GM21381 (cell line): ENCODE data around the gene CDC16.
"Not testable (repeated sequence)": the region's sequence is repeated elsewhere in the genome, so short reads cannot be mapped to it uniquely, and the experiment has no call there.

Experiments used
- ATAC-seq: cut with Tn5 transposase; IDR thresholded peaks from one replicate; pipeline ENCODE4 v1.9.1; 2021; ENCODE audit warnings: mild to moderate bottlenecking, moderate library complexity; ENCODE audit not compliant: unreplicated experiment

The CDC16 gene

DNA sequence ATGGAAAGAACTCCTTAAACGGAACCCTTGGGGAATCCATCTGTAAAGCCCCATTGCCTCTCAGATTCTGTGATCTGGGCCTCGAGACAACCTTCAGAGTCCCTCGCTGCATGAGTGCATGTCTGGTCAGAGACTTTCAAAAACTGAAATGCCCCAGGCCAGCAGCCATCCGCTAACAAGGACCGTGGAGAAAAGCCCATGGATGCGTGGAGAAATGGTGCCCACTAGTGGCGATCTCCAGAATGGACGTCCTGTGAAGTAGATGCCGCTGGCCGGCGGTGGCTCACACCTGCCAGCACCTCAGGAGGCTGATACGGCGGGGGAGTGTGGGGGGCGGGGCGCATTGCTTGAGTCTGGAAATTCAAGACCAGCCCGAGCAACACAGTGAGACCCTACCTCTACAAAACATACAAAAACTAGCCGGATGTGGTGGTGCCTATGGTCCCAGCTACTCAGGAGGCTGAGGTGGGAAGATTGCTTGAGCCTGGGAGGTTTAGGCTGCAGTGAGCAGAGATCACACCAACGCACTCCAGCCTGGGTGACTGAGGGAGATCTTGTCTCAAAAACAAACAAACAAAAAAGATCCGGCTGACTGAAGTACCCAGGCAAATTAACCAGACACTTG, 7.9 kb upstream of the CDC16 start:
- ATAC-seq, result peak; percentile 72

DNA sequence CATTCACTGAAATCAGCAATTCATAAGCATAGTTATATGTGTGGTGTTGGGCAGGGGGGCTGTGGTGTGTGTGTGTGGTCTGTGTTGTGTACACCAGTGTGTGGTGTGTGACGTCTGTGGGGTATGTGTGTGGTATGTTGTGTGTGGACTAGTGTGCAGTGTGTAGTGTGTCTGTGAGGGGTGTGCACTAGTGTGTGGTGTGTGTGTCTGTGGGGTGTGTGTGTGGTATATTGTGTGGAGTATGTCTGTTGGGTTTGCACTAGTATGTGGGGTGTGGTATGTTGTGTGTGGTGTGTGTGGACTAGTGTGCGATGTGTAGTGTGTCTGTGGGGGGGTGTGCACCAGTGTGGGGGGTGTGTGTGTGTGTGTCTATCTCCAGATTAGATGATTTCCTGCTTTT, 7.2 kb upstream of the CDC16 start:
- ATAC-seq, result no peak

DNA sequence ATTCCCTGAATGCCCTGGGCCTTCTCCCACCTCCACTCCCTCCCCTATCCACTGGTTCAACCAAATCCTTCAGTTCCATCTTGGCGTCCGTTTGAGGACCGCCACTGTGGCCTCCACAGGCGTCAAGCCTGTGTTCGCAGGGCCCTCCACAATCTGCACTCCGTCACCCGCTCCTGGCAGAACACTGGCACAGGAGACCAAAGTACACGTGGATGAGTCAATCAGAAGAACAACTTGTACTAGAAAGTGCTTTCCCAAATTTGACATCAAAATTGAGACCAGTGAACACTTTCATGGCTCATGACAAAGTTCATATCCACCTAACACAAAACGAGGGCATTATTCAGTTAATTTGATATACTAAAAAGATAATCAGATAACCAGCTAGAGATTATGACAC, 6.5 kb upstream of the CDC16 start:
- no peak for ATAC-seq

DNA sequence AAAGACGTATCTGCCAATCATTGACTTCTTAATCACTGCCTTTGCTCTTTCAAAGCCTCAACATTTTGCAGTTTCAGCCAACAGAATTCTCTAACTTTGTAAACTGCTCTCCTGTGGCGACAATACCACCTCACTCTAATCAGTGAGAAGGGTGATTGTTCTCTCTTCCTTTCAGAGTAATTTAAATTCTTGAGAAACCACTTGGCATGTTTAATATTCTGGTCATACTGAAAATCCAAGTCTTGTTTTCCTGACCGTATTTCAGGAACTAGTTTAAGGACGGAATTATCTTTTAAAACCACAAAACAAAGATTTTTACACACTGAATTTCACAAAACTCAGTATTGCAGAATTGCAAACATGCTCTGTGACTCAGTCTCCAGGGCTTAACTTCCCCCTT, 5.2 kb upstream of the CDC16 start:
- no peak for ATAC-seq

DNA sequence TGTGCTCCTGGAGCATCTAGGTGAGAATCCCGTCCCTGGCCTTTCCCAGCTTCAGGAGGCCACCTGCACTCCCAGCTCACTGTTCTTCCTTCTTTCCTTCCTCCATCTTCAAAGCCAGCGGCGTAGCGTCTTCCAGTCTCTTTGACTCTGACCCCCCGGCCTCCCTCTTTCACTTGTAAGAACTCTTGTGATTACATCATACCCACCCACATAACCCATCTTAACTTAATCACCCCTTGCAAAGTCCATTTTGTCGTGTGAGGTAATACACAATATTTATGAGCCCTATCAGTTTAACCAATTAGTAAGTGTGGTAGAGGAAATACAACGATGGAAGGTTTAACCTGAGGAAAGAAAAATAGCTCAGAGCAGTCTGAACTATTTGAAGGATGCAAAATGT, 4.6 kb upstream of the CDC16 start:
- no peak for ATAC-seq

DNA sequence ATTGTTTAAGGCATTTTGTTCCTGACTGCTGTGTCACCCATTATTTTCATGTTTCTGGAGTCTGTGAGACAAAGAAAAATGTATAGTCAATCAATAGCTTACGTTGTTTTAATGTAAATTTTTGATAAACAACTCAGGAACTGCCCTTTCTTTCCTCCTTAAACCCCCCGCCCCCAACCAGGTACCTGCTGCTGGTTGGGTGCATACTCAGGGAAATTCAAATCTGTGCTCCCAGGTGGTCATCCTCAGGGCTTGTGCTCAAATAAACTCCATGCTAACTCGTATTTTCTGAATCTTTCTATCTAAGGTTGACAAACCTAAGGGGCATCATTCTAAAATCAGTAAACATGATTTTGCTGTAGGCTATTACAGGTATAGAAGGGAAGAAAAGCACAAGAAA, 4.1 kb upstream of the CDC16 start:
- no peak for ATAC-seq

DNA sequence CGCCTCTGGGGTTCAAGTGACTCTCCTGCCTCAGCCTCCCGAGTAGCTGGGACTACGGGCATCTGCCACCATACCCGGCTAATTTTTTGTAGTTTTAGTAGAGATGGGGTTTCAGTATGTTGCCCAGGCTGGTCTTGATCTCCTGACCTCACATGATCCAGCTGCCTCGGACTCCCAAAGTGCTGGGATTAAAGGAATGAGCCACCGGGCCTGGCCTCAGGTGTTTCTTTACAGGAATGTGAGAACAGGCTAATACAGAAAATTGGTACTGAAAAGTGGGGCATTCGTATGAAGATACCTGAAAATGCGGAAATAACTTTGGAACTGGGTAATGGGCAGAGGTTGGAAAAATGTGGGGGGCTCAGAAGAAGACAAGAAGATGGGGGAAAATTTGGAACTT, 2.8 kb upstream of the CDC16 start:
- ATAC-seq, result no peak

DNA sequence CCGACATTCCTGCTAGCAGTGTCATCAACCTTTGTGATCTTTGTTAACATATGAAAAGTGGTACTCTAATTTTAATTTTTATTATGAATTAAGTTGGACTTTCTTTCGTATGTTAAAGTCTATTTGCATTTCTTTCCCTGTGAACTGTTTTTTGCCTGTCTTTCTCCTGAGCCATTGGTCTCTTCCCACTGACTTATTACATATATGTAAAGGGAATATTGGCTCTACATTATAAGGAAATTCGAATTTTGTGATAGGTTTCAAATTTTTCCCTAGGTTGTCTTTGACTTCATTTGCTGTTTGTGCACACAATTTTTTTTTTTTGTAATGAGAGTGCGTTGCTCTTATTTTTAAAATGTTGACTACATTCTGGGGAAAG, 442 bp upstream of the CDC16 start:
- no peak for ATAC-seq

DNA sequence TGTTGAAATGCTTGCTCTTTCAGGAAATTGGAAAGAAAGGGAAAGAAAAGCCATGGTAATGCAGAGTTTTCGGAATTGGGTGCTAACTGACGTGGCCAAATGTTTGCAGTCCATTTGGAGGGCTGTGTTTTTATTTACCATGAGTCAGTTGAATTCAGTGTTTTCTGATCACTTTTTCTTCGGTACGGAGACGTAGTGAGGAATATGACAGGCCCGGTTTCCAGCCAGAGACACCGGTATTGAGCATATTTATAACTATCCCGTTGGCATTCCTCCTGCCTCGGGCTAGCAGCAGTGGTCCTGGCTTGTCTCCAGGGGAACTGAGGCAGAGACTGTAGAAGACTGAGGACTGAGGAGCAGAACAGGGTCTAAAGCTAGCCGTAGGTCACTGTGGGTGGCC, 1.0 kb downstream of the CDC16 start:
- ATAC-seq, result no peak

DNA sequence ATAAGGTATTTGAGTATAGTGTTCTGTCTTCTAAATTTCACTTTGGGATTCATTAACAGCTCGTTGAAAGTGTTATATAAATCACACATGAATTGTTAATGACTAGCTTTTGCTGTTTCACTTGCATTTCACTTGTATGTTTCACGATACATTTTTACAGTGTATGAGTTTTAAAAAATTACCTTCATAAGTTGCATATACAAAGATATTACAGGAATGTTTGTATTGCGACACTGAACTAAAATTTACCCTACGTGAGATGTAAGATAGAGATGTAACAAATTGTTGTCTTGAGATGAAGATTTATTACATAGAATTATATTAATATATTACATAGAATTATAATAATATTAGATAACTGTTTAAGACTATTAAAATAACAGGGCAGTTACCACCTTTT, 1.5 kb downstream of the CDC16 start:
- no peak for ATAC-seq

DNA sequence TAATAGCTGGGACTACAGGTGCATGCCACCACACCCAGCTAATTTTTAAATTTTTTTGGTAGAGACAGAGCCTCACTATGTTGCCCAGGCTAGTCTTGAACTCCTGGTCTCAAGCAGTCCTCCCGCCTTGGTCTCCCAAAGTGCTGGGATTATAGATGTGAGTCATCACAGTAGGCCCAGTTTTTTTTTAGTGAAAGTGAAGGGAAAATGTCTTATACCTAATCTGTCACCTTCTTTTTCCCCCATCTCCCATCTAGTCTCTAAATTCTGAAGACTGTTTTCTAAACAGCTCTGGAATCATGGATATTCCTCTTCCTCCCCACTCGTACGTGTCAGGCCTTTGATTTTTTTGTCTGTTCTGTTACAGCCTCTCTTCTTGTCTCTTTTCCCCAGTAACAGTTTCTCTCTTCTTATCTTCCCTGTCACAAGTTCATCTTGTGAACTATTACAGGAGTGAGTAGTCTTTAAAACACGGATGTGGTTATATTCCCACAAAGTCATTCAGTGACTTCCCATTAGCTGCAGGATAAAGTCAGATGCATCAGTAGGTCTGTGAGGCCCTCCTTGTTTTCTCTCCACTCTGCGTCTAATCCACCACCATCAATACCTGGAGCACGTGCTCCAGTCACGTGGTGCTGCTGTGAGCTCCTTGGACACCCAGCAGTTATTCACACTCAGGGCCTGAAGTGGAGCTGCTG, 2.9 kb downstream of the CDC16 start:
- no peak for ATAC-seq

DNA sequence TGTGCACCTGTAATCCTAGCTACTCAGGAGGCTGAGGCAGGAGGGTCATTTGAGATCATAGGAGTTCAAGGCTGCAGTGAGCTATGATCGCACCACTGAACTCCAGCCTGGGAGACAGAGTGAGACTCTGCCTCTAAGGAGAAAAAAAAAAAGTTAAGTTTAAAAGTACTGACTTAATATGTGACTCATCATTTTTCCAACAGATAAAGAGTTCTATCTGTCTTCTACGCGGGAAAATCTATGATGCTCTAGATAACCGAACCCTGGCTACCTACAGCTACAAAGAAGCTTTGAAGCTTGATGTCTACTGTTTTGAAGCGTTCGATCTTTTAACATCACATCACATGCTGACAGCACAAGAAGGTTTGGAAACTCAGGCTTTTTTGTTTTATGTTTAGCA, 7.2 kb downstream of the CDC16 start:
- ATAC-seq, result no peak

DNA sequence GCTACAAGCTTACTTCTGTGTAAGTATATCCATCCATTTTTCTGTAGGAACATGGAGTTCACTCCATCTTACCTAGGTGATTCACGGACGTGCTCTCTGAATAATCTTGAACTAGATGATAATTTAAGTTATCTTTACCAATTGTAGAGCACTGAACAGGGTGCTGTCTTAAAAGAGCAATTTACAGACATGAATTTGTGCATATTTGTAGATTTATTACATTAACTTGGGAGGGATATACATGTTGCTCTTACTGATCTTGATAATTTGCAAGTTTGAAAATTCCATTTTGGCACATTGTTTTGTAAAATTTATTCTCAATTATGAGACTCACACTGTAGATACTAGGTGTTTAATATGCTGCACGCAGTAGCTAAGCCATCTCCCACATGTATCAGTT, 9.3 kb downstream of the CDC16 start:
- no peak for ATAC-seq

DNA sequence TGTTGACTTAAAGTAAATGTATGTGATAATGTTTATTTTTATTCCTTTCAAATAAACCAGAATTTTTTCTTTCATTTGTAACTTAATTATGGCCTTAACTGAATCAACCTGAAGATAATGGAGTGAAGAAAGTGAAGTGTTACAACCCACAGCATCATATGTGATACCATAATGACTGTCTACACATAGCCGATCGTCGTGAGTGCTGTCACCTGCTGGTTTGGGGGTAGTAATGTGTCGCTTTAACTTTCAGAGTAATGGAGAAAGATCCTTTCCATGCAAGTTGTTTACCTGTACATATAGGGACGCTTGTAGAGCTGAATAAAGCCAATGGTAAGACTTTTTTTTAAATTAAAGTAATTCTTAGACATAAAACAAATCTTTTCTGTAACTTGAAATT, 9.9 kb downstream of the CDC16 start:
- no peak for ATAC-seq

DNA sequence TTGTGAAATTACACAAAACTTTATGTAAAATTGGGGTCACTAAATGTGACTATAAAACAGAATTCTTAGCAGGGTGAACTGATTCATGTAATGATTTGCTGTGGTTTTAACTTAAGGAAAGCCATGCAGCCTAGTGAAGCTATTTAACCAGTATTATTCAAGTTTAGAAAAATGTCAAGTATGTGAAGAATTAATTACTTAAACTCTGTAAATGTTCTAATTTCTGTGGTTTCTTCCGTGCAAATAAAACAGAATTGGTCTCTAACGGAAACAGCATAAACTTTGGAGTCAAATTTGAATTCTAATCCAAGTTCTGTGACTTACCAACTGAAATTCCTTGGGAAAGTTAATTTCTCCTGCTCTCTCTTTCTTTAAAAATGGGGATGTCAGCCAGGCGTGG, 13.3 kb downstream of the CDC16 start:
- no peak for ATAC-seq

DNA sequence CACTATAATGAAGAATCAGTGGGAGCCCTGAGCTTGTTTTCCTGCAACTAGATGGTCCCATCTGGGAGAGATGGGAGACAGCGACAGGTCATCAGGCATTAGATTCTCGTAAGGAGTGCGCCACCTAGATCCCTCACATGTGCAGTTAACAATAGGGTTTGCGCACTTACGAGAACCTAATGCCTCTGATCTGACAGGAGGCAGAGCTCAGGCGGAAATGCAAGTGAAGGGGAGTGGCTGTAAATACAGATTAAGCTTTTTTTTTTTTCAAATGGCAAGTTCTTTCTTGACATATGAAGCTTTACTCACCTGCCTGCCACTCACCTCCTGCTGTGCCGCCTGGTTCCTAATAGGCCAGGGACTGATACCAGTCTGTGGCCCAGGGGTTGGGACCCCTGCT, 14.4 kb downstream of the CDC16 start:
- ATAC-seq, result no peak

DNA sequence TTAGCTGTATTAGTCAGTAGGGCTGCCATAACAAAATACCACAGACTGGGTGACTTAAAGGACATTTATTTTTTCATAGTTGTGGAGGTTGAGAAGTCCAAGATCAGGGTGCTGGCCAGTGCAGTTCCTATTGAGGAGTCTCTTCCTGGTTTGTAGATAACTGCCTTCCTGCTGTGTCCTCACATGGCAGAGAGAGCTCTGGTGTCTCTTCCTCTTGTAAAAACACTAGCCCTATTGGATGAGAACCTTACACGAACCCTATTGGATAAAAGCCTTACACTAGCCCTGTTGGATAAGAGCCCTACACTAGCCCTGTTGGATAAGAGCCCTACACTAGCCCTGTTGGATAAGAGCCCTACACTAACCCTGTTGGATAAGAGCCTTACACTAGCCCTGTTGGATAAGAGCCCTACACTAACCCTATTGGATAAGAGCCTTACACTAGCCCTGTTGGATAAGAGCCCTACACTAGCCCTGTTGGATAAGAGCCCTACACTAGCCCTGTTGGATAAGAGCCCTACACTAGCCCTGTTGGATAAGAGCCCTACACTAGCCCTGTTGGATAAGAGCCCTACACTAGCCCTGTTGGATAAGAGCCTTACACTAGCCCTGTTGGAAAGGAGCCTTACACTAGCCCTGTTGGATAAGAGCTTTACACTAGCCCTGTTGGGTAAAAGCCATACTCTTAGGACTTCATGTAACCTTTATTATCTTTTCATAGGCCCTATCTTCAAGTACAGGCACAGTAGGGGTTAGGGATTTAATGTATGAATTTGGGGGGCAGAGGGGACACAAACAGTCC, 17.1 kb downstream of the CDC16 start:
- ATAC-seq, result not testable (repeated sequence)

DNA sequence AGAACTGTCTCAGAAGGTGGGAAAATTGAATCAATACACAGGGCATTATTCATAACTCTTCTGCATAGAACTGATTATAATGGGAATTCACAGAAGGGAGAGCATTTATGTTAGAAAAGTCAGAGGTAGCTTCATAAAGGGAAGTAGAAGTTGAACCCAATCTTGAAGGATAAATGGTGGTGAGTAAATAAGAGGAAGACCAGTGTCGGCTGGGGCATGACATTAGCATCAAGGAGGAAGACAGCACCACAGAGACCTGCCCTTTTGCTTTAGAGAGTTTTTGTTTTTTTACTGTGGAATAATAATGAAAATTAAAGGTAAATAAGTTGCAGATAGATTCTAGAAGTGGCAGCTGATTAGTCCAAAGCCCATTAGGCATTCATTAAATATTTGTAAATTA, 21.9 kb downstream of the CDC16 start:
- ATAC-seq, result no peak

DNA sequence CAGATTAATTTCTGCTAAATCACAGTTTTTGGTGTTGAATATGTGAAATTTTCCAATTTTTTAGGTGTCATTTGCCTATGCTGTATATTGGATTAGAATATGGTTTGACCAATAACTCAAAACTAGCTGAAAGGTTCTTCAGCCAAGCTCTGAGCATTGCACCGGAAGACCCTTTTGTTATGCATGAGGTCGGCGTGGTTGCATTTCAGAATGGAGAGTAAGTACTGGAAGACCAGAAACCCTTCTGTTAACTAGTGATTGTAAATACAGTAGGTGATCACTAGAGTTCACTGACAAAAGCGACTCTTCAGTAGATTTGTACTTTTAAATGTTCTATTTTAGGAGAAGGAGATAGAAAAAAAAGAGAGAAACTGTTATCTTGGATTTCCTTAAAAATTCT, 22.3 kb downstream of the CDC16 start:
- no peak for ATAC-seq

DNA sequence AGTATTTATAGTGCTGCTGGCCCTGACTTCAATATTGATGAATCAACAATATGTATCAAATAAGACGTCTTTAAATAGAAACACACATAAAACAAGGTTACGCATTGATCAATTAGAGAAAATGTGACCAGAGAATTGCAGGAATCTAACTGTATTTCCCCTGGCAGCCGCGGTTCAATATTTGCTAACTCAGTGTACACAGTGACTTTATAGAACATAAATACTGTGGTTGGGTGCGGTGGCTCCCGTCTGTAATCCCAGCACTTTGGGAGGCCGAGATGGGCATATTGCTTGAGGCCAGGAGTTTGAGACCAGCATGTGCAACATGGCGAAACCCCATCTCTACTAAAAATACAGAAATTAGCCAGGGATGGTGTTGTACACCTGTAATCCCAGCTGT, 23.9 kb downstream of the CDC16 start:
- ATAC-seq, result no peak

DNA sequence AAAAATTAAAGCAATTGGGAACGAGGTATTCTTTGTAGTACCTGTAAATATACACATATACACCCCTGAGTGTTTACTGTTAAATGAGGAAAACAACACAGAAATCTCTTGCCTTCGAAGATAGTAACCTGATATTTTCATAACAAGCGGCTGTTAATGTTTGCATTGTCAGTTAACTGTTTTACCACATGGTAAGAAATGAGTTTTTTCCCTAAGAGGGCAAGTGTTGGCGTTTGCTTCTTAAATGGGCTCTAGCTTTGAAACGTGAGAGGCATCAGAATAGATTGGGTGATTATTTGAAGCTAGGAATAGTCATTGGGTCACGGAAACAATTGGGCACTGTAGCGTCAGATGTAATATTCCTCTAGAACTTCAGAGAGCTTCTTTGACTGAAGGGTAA, 24.7 kb downstream of the CDC16 start:
- ATAC-seq, result no peak

DNA sequence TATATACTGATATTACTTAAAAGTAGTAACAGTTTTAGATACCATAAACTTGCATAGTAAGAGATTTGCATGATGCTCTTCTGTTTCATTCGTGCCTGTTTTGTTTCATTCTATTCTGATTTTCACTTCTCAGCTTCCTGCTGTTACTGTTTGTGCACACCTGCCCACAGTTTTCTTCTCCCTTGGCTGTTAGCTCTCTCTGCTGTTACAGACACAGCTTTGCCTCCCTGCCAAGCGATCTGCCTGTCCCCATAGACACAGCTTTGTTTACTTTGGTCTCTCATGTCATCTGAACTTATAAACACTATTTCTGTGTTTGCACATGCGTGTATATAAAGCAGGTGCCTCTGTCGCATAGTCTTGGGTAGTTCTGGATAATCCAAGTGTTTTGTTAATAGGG, 25.3 kb downstream of the CDC16 start:
- ATAC-seq, result no peak
